Measurements from ENCODE around the gene KRT2.

The KRT2 gene

GRCh38 chr12:52617403-52617785, 34.6 kb downstream of the KRT2 start:
- no peak for DNase-seq (ENCODE audit: low spot score)
- Mint-ChIP-seq H3K4me1 (ENCODE audit: low read depth) (peaks cover 15% of the 10 kb centered on the region), H3K27ac (no peak overlapping the region), H3K27me3 (ENCODE audit: low read depth) (no peaks in the 10 kb centered on the region), H3K4me3 (no peak overlapping the region), H3K9me3 (no peaks in the 10 kb centered on the region), H3K36me3 (ENCODE audit: low read depth) (no peaks in the 10 kb centered on the region)

DNA sequence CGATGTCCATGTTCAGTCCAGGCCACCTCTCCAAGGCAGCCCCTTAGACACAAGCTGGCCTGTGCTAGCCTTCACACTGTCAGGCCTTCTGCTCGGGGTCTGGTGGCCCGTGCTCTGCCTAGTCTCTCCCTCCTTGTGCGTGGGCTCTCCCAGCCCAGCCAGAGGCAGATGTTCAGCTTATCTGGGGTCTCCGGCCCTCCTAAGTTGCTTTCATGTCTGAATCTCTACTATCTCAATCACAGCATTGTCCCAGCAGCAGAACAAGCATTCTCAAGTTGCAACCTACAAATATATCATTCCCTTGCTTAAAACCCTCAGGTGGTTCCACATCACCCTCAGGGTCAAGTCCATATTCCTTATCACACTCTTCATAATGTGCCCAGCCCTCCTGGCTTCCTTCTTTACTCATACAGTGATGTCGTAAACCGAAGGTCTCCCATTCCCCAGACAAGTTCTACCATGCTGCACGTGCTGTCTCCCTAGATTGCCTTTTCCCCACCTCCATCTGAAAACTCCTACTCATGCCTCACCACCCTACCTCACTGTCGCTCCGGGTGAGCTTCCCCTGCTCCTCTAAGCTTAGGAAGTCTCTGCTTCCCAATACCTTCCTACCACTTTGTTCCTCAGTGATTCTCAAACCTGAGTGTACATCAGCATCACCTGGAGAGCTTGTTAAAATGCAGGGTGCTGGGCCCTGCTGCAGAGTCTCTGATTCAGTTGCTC, 35.2 kb downstream of the KRT2 start:
- no peak overlapping the region for H3K4me3 Mint-ChIP-seq
- H3K36me3 Mint-ChIP-seq (ENCODE audit: low read depth) = no peaks in the 10 kb centered on the region
- no peak overlapping the region for H3K27ac Mint-ChIP-seq
- no peaks in the 10 kb centered on the region for H3K27me3 Mint-ChIP-seq (ENCODE audit: low read depth)
- no peaks in the 10 kb centered on the region for H3K9me3 Mint-ChIP-seq
- DNase-seq (ENCODE audit: low spot score) = no peak
- peaks cover 15% of the 10 kb centered on the region for H3K4me1 Mint-ChIP-seq (ENCODE audit: low read depth)

- H3K4me3 Mint-ChIP-seq = no peak overlapping the region
- no peaks in the 10 kb centered on the region for H3K36me3 Mint-ChIP-seq (ENCODE audit: low read depth)
- no peak for DNase-seq (ENCODE audit: low spot score)
- no peaks in the 10 kb centered on the region for H3K27me3 Mint-ChIP-seq (ENCODE audit: low read depth)
- H3K4me1 Mint-ChIP-seq (ENCODE audit: low read depth) = peaks cover 15% of the 10 kb centered on the region
- H3K27ac Mint-ChIP-seq = no peak overlapping the region
- H3K9me3 Mint-ChIP-seq = no peaks in the 10 kb centered on the region
These were observed 36.1 kb downstream of the KRT2 start for GRCh38 chr12:52615912-52616311.

DNA sequence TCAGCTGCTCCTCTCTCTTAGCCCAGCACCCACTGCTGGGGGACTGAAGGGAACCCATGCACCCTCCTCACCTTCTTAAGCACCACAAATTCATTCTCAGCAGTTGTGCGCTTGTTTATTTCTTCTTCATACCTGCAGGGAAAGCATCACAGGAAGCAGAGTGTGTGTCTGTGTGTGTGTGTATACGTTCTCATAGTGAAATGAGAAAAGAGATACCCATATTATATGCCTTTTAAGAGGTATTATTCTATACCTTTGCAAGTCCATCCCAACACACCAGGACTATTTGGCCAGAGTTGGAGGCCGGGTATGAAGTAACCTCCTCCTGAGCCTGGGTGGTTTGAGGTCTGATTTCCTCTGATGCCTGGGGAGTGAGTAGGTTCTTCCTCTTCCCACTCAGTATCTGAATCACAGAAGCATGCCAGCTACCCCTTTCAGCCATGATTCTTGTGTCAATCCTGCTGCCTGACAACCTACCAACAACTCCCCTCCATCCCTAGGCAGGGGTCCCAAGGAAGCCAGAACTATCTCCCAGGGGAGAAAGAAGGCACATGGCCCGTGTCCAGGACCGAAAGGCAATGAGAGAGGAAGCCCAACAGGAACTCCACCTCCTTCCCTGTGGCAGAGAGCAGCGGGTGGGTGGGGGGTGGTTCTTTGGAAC, 36.7 kb downstream of the KRT2 start:
- no peaks in the 10 kb centered on the region for H3K9me3 Mint-ChIP-seq
- no peak overlapping the region for H3K4me3 Mint-ChIP-seq
- H3K36me3 Mint-ChIP-seq (ENCODE audit: low read depth) = no peaks in the 10 kb centered on the region
- no peaks in the 10 kb centered on the region for H3K27me3 Mint-ChIP-seq (ENCODE audit: low read depth)
- H3K4me1 Mint-ChIP-seq (ENCODE audit: low read depth) = peaks cover 20% of the 10 kb centered on the region
- DNase-seq (ENCODE audit: low spot score) = peak; percentile 34
- peak overlapping the region; percentile 42 for H3K27ac Mint-ChIP-seq

GRCh38 chr12:52614381-52615207, 37.4 kb downstream of the KRT2 start:
- DNase-seq (ENCODE audit: low spot score) = no peak
- Mint-ChIP-seq H3K27ac (no peak overlapping the region), H3K27me3 (ENCODE audit: low read depth) (no peaks in the 10 kb centered on the region), H3K9me3 (no peaks in the 10 kb centered on the region), H3K4me3 (no peak overlapping the region), H3K4me1 (ENCODE audit: low read depth) (peaks cover 25% of the 10 kb centered on the region), H3K36me3 (ENCODE audit: low read depth) (no peaks in the 10 kb centered on the region)

DNA sequence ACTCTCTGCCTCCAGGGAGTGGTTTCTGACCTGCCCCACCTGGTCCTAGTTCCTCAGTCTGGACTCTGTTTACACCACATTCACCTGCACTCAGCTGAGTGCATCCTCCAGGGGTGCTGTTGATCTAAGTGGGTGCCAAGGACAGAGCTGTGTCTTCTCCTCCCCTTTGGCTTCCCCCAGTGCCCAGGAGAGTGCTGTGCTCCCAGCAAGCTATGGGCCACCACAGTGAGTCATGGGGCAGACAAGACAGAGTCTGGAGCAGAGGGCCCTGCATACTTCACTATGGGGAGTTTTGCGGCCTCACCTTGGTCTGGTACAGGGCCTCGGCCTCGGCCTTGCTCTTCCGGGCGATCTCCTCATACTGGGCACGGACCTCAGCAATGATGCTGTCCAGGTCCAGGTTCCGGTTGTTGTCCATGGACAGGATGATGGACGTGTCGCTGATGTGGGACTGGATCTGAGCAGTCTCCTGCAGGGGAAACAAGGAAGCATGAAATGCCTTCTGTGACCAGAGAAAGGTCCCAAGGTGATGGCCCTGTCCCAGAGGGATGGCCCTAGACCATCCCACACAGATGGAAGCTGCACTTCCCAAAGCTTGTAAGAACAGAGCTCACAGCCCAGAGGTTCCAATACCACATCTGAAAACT, 38.5 kb downstream of the KRT2 start:
- no peaks in the 10 kb centered on the region for H3K9me3 Mint-ChIP-seq
- H3K27me3 Mint-ChIP-seq (ENCODE audit: low read depth) = peaks cover 2% of the 10 kb centered on the region
- H3K36me3 Mint-ChIP-seq (ENCODE audit: low read depth) = no peaks in the 10 kb centered on the region
- H3K4me3 Mint-ChIP-seq = no peak overlapping the region
- no peak for DNase-seq (ENCODE audit: low spot score)
- peaks cover 32% of the 10 kb centered on the region for H3K4me1 Mint-ChIP-seq (ENCODE audit: low read depth)
- H3K27ac Mint-ChIP-seq = no peak overlapping the region

GRCh38 chr12:52612431-52613383, 39.3 kb downstream of the KRT2 start:
- peaks cover 36% of the 10 kb centered on the region for H3K4me1 Mint-ChIP-seq (ENCODE audit: low read depth)
- H3K36me3 Mint-ChIP-seq (ENCODE audit: low read depth) = no peaks in the 10 kb centered on the region
- H3K9me3 Mint-ChIP-seq = no peaks in the 10 kb centered on the region
- no peak overlapping the region for H3K27ac Mint-ChIP-seq
- peaks cover 2% of the 10 kb centered on the region for H3K27me3 Mint-ChIP-seq (ENCODE audit: low read depth)
- no peak overlapping the region for H3K4me3 Mint-ChIP-seq
- DNase-seq (ENCODE audit: low spot score) = no peak

GRCh38 chr12:52611080-52611468, 40.9 kb downstream of the KRT2 start:
- Mint-ChIP-seq H3K4me3 (peak overlapping the region; percentile 62), H3K4me1 (ENCODE audit: low read depth) (peaks cover 39% of the 10 kb centered on the region), H3K36me3 (ENCODE audit: low read depth) (no peaks in the 10 kb centered on the region), H3K27me3 (ENCODE audit: low read depth) (peaks cover 2% of the 10 kb centered on the region), H3K9me3 (no peaks in the 10 kb centered on the region), H3K27ac (no peak overlapping the region)
- no peak for DNase-seq (ENCODE audit: low spot score)

- Mint-ChIP-seq H3K36me3 (ENCODE audit: low read depth) (no peaks in the 10 kb centered on the region), H3K27ac (no peak overlapping the region), H3K4me1 (ENCODE audit: low read depth) (peaks cover 45% of the 10 kb centered on the region), H3K27me3 (ENCODE audit: low read depth) (peaks cover 2% of the 10 kb centered on the region), H3K9me3 (no peaks in the 10 kb centered on the region), H3K4me3 (no peak overlapping the region)
- no peak for DNase-seq (ENCODE audit: low spot score)
These were observed 43.0 kb downstream of the KRT2 start for GRCh38 chr12:52608826-52609630.

DNA sequence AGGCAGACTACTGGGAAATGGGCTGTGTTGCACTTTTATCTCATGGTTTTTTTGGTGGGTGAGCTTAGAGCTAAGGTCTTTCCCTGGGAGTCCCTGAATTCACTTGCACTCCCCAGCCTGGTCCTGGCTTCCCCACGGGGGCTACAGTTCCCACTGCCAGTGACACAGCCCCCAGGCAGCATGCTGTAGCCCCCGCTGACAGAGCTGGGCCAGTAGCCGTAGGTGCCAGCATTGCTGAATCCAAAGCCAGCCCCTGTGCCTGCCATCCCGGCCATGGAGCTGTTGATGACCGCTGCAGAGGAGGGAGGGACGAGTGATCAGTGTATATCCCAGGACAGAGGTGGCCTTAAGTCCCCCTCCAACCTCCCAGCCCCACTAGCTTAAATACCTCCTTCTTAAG, 43.9 kb downstream of the KRT2 start:
- Mint-ChIP-seq H3K27ac (no peak overlapping the region), H3K27me3 (ENCODE audit: low read depth) (peaks cover 5% of the 10 kb centered on the region), H3K4me1 (ENCODE audit: low read depth) (peaks cover 43% of the 10 kb centered on the region), H3K36me3 (ENCODE audit: low read depth) (no peaks in the 10 kb centered on the region), H3K4me3 (no peak overlapping the region), H3K9me3 (no peaks in the 10 kb centered on the region)
- DNase-seq (ENCODE audit: low spot score) = no peak

GRCh38 chr12:52607314-52607713, 44.7 kb downstream of the KRT2 start:
- peaks cover 39% of the 10 kb centered on the region for H3K4me1 Mint-ChIP-seq (ENCODE audit: low read depth)

DNA sequence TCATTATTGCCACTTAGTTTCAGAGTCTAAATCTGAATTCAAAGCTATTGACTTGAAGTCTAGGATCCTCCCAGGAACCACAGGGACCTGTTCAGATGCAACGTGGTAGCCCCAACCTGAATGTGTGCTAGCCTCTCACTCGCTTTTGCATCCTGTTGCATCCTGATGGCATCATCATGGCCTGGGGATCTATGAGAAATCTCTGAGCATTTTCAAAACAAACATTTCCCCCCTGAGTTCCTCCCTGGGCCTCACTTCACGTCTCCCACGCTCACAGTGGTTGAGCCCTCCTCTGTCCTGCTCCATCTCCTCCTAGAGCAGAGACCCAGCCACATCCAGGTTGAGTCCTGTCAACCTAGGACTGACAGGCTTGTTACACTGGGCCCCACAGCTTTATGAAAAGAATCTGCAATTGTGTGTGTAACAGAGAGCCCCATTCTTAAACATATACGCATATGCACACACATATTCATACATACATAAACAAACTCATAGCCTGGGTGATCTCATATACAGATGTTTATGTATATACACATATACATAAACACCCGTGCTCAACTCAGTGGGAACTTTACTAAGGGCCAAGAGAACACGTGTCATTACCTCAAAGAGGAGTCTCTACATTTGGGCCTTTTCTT, 45.3 kb downstream of the KRT2 start:
- H3K9me3 Mint-ChIP-seq = no peaks in the 10 kb centered on the region
- no peaks in the 10 kb centered on the region for H3K36me3 Mint-ChIP-seq (ENCODE audit: low read depth)
- H3K27me3 Mint-ChIP-seq (ENCODE audit: low read depth) = peaks cover 13% of the 10 kb centered on the region
- H3K27ac Mint-ChIP-seq = no peak overlapping the region
- peaks cover 39% of the 10 kb centered on the region for H3K4me1 Mint-ChIP-seq (ENCODE audit: low read depth)
- no peak for DNase-seq (ENCODE audit: low spot score)
- no peak overlapping the region for H3K4me3 Mint-ChIP-seq

More at GRCh38 chr12:52607314-52607713, 44.7 kb downstream of the KRT2 start:
- no peak for DNase-seq (ENCODE audit: low spot score)
- Mint-ChIP-seq H3K27ac (no peak overlapping the region), H3K27me3 (ENCODE audit: low read depth) (peaks cover 10% of the 10 kb centered on the region), H3K4me3 (no peak overlapping the region), H3K36me3 (ENCODE audit: low read depth) (no peaks in the 10 kb centered on the region), H3K9me3 (no peaks in the 10 kb centered on the region)
